GM19025 (cell line): ENCODE data around the gene FOSL2.
"Not testable (repeated sequence)": the region's sequence is repeated elsewhere in the genome, so short reads cannot be mapped to it uniquely, and the experiment has no call there.

Experiments used
- ATAC-seq: cut with Tn5 transposase; IDR thresholded peaks from one replicate; pipeline ENCODE4 v1.9.1; 2021; ENCODE audit warnings: mild to moderate bottlenecking, low read depth, moderate library complexity; ENCODE audit not compliant: unreplicated experiment

FOSL2 gene

GRCh38 chr2:28371728-28372127 lies 20.9 kb upstream of the FOSL2 start:
- not testable (repeated sequence) for ATAC-seq

GRCh38 chr2:28373854-28374253 lies 18.8 kb upstream of the FOSL2 start:
- ATAC-seq: no peak

- ATAC-seq: no peak
These were observed 18.3 kb upstream of the FOSL2 start for GRCh38 chr2:28374331-28374730.

- no peak for ATAC-seq
These were observed 17.4 kb upstream of the FOSL2 start for GRCh38 chr2:28375236-28375635.

- no peak for ATAC-seq
These were observed 16.7 kb upstream of the FOSL2 start for GRCh38 chr2:28375742-28376631.

GRCh38 chr2:28377195-28377816 lies 15.4 kb upstream of the FOSL2 start:
- ATAC-seq: no peak

- ATAC-seq: no peak
These were observed 14.5 kb upstream of the FOSL2 start for GRCh38 chr2:28377984-28378678.

GRCh38 chr2:28378679-28379584 lies 13.7 kb upstream of the FOSL2 start:
- ATAC-seq: no peak

GRCh38 chr2:28380219-28380618 lies 12.4 kb upstream of the FOSL2 start:
- ATAC-seq: no peak

- no peak for ATAC-seq
These were observed 11.2 kb upstream of the FOSL2 start for GRCh38 chr2:28381225-28382180.

- no peak for ATAC-seq
These were observed 9.9 kb upstream of the FOSL2 start for GRCh38 chr2:28382755-28383154.

- no peak for ATAC-seq
These were observed 5.3 kb upstream of the FOSL2 start for GRCh38 chr2:28387082-28387960.

- no peak for ATAC-seq
These were observed 3.0 kb upstream of the FOSL2 start for GRCh38 chr2:28389399-28390240.

- peak; percentile 23 for ATAC-seq
These were observed 2.4 kb upstream of the FOSL2 start for GRCh38 chr2:28390241-28390745.

- ATAC-seq: no peak
These were observed 1.7 kb upstream of the FOSL2 start for GRCh38 chr2:28390746-28391563.

- ATAC-seq: peak; percentile 26
These were observed 928 bp upstream of the FOSL2 start for GRCh38 chr2:28391564-28392296.
